Colonic mucosa (tissue), 4 donors: Measurements from ENCODE around the gene ADAM10. TPM values are rescaled to one million over a fixed set of nuclear protein-coding genes. Genes with fewer than 3 reads are reported as not detected.
"Not testable (repeated sequence)": the region's sequence is repeated elsewhere in the genome, so short reads cannot be mapped to it uniquely, and the experiment has no call there.

Source experiments
- DNase-seq: peaks from one replicate; pipeline ENCODE4 v3.0.0-alpha.2; 2020
- H3K27ac ChIP-seq: fragments of 200-600 bp; one replicate; pipeline ENCODE4 v1.8.0; 2021
- H3K27me3 ChIP-seq: fragments of 200-600 bp; one replicate; pipeline ENCODE4 v1.8.0; 2021
- H3K36me3 ChIP-seq: fragments of 200-600 bp; one replicate; pipeline ENCODE4 v1.8.0; 2021
- H3K4me1 ChIP-seq: fragments of 200-600 bp; one replicate; pipeline ENCODE4 v1.8.0; 2021; ENCODE audit warnings: mild to moderate bottlenecking
- H3K4me3 ChIP-seq: fragments of 200-600 bp; one replicate; pipeline ENCODE4 v1.8.0; 2021
- H3K9ac ChIP-seq, 2 donors: one replicate each; pipeline ENCODE4 v1.7.0; 2013; ENCODE audit warnings: control low read depth in 2 of 2, low read depth in 2 of 2, low read length in 2 of 2
- H3K9me3 ChIP-seq: fragments of 200-600 bp; one replicate; pipeline ENCODE4 v1.8.0; 2021
- intact Hi-C: fragments of 100-400 bp; cut with DNase I; formaldehyde crosslinking; loops from one replicate; pipeline ENCODE4 v1.14.1; 2022
- total RNA-seq, 2 donors: library from RNA; stranded (reverse); fragmentation: NEBNext Ultra II Directional in 1 of 2; extraction: Animal tissue kit (Norgen Biotek cat#: 25700) in 1 of 2; gene quantifications; one replicate each; pipeline ENCODE4 v1.2.1, GENCODE V29; 2021
- TF ChIP-seq, protein P1 (sequence below): fragments of 200-600 bp; IDR thresholded peaks from one replicate; pipeline ENCODE4 v1.8.0; 2022; ENCODE audit warnings: antibody characterized with exemption, mild to moderate bottlenecking
- donor health status: healthy.
- donor health status: DM: no; HTN: no; CAD: no.
- donor health status: DM: no; HTN: no; CAD: no.

Gene ADAM10
- total RNA-seq, 2 donors from 2014 or later = 115 to 176 TPM

GRCh38 chr15:58604455-58604923 lies 145.0 kb downstream of the ADAM10 start:
- Histone ChIP-seq H3K9ac (no peak overlapping the region), H3K27ac (no peak overlapping the region), H3K9me3 (no peaks in the 10 kb centered on the region), H3K36me3 (no peaks in the 10 kb centered on the region), H3K4me1 (no peaks in the 10 kb centered on the region), H3K27me3 (no peaks in the 10 kb centered on the region), H3K4me3 (no peak overlapping the region)
- DNase-seq = no peak
- intact Hi-C loops = no loop called here
- TF ChIP-seq, protein P1, sequence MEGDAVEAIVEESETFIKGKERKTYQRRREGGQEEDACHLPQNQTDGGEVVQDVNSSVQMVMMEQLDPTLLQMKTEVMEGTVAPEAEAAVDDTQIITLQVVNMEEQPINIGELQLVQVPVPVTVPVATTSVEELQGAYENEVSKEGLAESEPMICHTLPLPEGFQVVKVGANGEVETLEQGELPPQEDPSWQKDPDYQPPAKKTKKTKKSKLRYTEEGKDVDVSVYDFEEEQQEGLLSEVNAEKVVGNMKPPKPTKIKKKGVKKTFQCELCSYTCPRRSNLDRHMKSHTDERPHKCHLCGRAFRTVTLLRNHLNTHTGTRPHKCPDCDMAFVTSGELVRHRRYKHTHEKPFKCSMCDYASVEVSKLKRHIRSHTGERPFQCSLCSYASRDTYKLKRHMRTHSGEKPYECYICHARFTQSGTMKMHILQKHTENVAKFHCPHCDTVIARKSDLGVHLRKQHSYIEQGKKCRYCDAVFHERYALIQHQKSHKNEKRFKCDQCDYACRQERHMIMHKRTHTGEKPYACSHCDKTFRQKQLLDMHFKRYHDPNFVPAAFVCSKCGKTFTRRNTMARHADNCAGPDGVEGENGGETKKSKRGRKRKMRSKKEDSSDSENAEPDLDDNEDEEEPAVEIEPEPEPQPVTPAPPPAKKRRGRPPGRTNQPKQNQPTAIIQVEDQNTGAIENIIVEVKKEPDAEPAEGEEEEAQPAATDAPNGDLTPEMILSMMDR = no peak

DNA sequence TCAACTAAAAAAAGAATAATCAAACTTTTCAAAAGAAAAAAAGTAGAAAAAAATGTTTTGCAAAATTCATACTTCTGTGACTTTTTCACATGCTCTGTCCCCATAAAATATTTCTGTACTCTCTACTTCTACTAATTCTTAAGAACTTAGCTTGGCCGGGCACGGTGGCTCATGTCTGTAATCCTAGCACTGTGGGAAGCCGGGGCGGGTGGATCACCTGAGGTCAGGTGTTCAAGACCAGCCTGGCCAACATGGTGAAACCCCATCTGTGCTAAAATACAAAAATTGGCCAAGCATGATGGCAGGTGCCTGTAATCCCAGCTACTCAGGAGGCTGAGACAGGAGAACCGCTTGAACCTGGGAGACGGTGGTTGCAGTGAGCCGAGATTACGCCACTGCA lies 145.6 kb downstream of the ADAM10 start:
- intact Hi-C loops, H3K4me1 ChIP-seq, H3K27ac ChIP-seq, DNase-seq, H3K27me3 ChIP-seq, H3K4me3 ChIP-seq, H3K9me3 ChIP-seq, H3K9ac ChIP-seq, H3K36me3 ChIP-seq: not testable (repeated sequence)

- Histone ChIP-seq H3K4me1 (peaks cover 6% of the 10 kb centered on the region), H3K36me3 (no peaks in the 10 kb centered on the region), H3K9ac (no peak overlapping the region), H3K27ac (no peak overlapping the region), H3K9me3 (no peaks in the 10 kb centered on the region), H3K4me3 (no peak overlapping the region), H3K27me3 (no peaks in the 10 kb centered on the region)
- DNase-seq = no peak
- intact Hi-C loops = no loop called here
- TF ChIP-seq, protein P1 = no peak
These were observed 146.7 kb downstream of the ADAM10 start for GRCh38 chr15:58602823-58603222.

DNA sequence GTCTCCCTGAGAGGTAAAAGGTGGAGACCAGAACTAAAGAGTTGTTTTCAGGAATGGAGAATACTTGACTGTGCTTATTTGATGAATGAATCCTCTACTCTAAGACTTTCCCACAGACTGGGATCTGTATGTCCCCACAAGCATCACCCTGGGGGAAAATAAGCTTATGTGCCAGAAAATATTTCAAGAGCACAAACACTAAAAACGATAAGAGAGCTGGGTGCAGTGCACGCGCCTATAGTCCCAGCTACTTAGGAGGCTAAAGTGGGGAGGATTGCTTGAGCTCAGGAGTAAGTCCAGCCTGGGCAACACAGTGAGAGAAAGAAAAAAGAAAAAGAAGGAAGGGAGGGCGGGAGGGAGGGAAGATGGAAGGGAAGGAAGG lies 150.7 kb downstream of the ADAM10 start:
- Histone ChIP-seq H3K36me3 (no peaks in the 10 kb centered on the region), H3K9me3 (no peaks in the 10 kb centered on the region), H3K4me3 (no peak overlapping the region), H3K4me1 (peaks cover 7% of the 10 kb centered on the region), H3K9ac (peak overlapping the region in 1 of 2 donors; percentile 43), H3K27ac (peak overlapping the region; percentile 48), H3K27me3 (no peaks in the 10 kb centered on the region)
- no peak for DNase-seq
- intact Hi-C loops = no loop called here
- TF ChIP-seq, protein P1 = no peak

DNA sequence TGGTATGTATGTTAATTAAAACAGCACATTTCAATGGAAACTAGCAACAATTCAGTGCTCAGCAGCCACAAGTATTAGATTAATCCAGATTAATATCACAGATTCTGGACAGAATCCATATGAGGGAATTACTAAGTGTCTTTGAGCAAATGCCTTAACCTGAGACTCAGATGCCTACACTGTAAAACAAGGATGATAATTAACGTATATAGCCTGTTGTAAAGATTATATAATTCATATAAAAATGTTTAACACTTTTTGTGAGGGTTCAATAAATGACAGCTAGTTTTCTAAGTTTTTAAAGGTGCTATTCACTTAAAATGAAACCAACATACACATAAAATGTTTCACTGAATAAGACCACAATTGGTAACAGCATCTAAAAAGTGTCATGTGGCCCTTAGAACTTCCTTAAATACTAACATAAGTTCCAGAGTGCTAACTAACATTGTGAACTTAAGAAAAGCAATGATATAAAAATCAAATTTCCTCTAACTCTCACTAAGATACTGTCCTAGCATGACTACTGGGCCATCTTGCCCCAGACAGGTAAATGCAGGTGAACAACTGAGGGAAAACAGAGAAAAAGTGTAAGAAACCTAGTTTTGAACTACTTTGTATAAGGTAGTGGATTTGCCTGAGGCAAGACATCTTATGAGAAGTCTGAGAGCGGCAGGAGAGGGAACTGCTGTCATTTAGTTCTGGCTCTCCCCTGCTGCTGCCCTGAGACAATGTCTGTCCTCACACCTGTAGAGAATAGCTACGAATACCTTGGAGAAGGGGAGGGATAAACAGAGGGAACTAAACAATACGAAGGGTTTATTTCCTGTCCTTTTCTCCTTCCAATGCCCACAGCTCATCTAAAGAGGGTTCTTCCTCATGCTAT lies 151.3 kb downstream of the ADAM10 start:
- peak overlapping the region; percentile 48 for H3K27ac ChIP-seq
- TF ChIP-seq, protein P1 = no peak
- intact Hi-C loops = no loop called here
- H3K9ac ChIP-seq = peak overlapping the region in 1 of 2 donors; percentile 43
- H3K9me3 ChIP-seq = no peaks in the 10 kb centered on the region
- no peak overlapping the region for H3K4me3 ChIP-seq
- DNase-seq = no peak
- no peaks in the 10 kb centered on the region for H3K27me3 ChIP-seq
- no peaks in the 10 kb centered on the region for H3K36me3 ChIP-seq
- peaks cover 7% of the 10 kb centered on the region for H3K4me1 ChIP-seq
